Activated naive CD4-positive, alpha-beta T cell treated with anti-CD3 and anti-CD28 coated beads, Interleukin-2, amount 50 U/mL, for 72 hours (primary cell): ENCODE data around the gene RBPJL. TPM values are rescaled to one million over a fixed set of nuclear protein-coding genes. Genes with fewer than 3 reads are reported as not detected.

Source experiments
- ATAC-seq, 2 donors: fragments of 150-1000 bp; cut with Tn5 transposase; 2 replicates each; pipeline ENCODE4 v1.10.0; 2021; ENCODE audit warnings: mild to moderate bottlenecking in 2 of 2, moderate library complexity in 2 of 2
- DNase-seq, 2 donors: peaks; one replicate each; pipeline ENCODE4 v3.0.0; 2021 to 2022; ENCODE audit warnings: low spot score in 2 of 2
- H3K27ac Mint-ChIP-seq, 2 donors: one replicate each; pipeline ENCODE4 v1.8.0; 2022; ENCODE audit warnings: mild to moderate bottlenecking in 2 of 2, mixed read lengths in 2 of 2
- H3K36me3 Mint-ChIP-seq, 2 donors: one replicate each; pipeline ENCODE4 v1.8.0; 2022; ENCODE audit warnings: mixed read lengths in 2 of 2
- H3K9me3 Mint-ChIP-seq, 2 donors: one replicate each; pipeline ENCODE4 v1.8.0; 2022; ENCODE audit warnings: mixed read lengths in 2 of 2
- total RNA-seq, 2 donors: library from RNA; stranded (reverse); gene quantifications; one replicate each; pipeline ENCODE4 v1.2.3, GENCODE V29; 2022

Gene RBPJL
- total RNA-seq, 2 donors from 2014 or later, result not detected

GRCh38 chr20:45308117-45308778 is 1.6 kb downstream of the RBPJL start, which contains the start of gene MATN4:
MATN4 (minus strand) TSS chr20:45308299; CDS start chr20:45305582, 2,717 bp downstream.
- DNase-seq, result no peak
- no peak for ATAC-seq
- H3K9me3 Mint-ChIP-seq, result no peaks in the 10 kb centered on the region
- H3K27ac Mint-ChIP-seq, result no peak within 1 kb of the TSS
- H3K36me3 Mint-ChIP-seq, result peaks cover 4 to 8% of the 10 kb centered on the region in 2 donors

GRCh38 chr20:45309075-45309474 is 2.4 kb downstream of the RBPJL start:
- Mint-ChIP-seq H3K36me3 (no peaks in the 10 kb centered on the region), H3K27ac (no peak overlapping the region), H3K9me3 (no peaks in the 10 kb centered on the region)
- no peak for ATAC-seq
- no peak for DNase-seq

GRCh38 chr20:45311589-45312211 is 5.1 kb downstream of the RBPJL start:
- Mint-ChIP-seq H3K36me3 (no peaks in the 10 kb centered on the region), H3K27ac (no peak overlapping the region), H3K9me3 (no peaks in the 10 kb centered on the region)
- DNase-seq (peak; percentile 61 to 79), ATAC-seq (peak; percentile 67 to 82)

- ATAC-seq, result no peak
- Mint-ChIP-seq H3K27ac (no peak overlapping the region), H3K9me3 (no peaks in the 10 kb centered on the region), H3K36me3 (no peaks in the 10 kb centered on the region)
- no peak for DNase-seq
Observed at GRCh38 chr20:45312241-45312640, 5.6 kb downstream of the RBPJL start.

- no peaks in the 10 kb centered on the region for H3K36me3 Mint-ChIP-seq
- ATAC-seq, result no peak
- no peaks in the 10 kb centered on the region for H3K9me3 Mint-ChIP-seq
- H3K27ac Mint-ChIP-seq, result no peak overlapping the region
- DNase-seq, result no peak
Observed at GRCh38 chr20:45313065-45313695, 6.5 kb downstream of the RBPJL start.

GRCh38 chr20:45313943-45314342 is 7.3 kb downstream of the RBPJL start:
- H3K36me3 Mint-ChIP-seq, result no peaks in the 10 kb centered on the region
- H3K27ac Mint-ChIP-seq, result no peak overlapping the region
- no peaks in the 10 kb centered on the region for H3K9me3 Mint-ChIP-seq
- DNase-seq (no peak), ATAC-seq (no peak)

- ATAC-seq (no peak), DNase-seq (no peak)
- no peak overlapping the region for H3K27ac Mint-ChIP-seq
Observed at GRCh38 chr20:45315672-45316071, 9.0 kb downstream of the RBPJL start.

GRCh38 chr20:45316150-45317080 is 9.8 kb downstream of the RBPJL start:
- Mint-ChIP-seq H3K36me3 (no peaks in the 10 kb centered on the region), H3K27ac (no peak overlapping the region), H3K9me3 (no peaks in the 10 kb centered on the region)
- DNase-seq (no peak), ATAC-seq (no peak)

More at GRCh38 chr20:45315672-45316071, 9.0 kb downstream of the RBPJL start:
- H3K9me3 Mint-ChIP-seq, result no peaks in the 10 kb centered on the region
- no peaks in the 10 kb centered on the region for H3K36me3 Mint-ChIP-seq

- ATAC-seq (no peak), DNase-seq (no peak)
- Mint-ChIP-seq H3K27ac (no peak overlapping the region), H3K9me3 (no peaks in the 10 kb centered on the region), H3K36me3 (no peaks in the 10 kb centered on the region)
Observed at GRCh38 chr20:45317826-45318225, 11.2 kb downstream of the RBPJL start.

GRCh38 chr20:45318386-45318939 is 11.8 kb downstream of the RBPJL start:
- Mint-ChIP-seq H3K9me3 (no peaks in the 10 kb centered on the region), H3K27ac (peak overlapping the region in 1 of 2 donors; percentile 90), H3K36me3 (no peaks in the 10 kb centered on the region)
- DNase-seq, result no peak
- ATAC-seq, result peak; percentile 11 to 32

- ATAC-seq (peak in 1 of 2 donors; percentile 40), DNase-seq (no peak)
- H3K9me3 Mint-ChIP-seq, result no peaks in the 10 kb centered on the region
- H3K36me3 Mint-ChIP-seq, result no peaks in the 10 kb centered on the region
- H3K27ac Mint-ChIP-seq, result peak overlapping the region; percentile 53 to 97
Observed at GRCh38 chr20:45318948-45319347, 12.3 kb downstream of the RBPJL start.

GRCh38 chr20:45320948-45321595 is 14.4 kb downstream of the RBPJL start:
- no peaks in the 10 kb centered on the region for H3K36me3 Mint-ChIP-seq
- no peak for DNase-seq
- ATAC-seq, result peak; percentile 46 to 89

GRCh38 chr20:45322952-45323383 is 16.3 kb downstream of the RBPJL start:
- Mint-ChIP-seq H3K36me3 (no peaks in the 10 kb centered on the region), H3K9me3 (no peaks in the 10 kb centered on the region), H3K27ac (no peak overlapping the region)
- DNase-seq (no peak), ATAC-seq (no peak)

More at GRCh38 chr20:45320948-45321595, 14.4 kb downstream of the RBPJL start:
- Mint-ChIP-seq H3K27ac (peak overlapping the region in 1 of 2 donors; percentile 43), H3K9me3 (no peaks in the 10 kb centered on the region)

- no peak for DNase-seq
- Mint-ChIP-seq H3K36me3 (no peaks in the 10 kb centered on the region), H3K9me3 (no peaks in the 10 kb centered on the region), H3K27ac (no peak overlapping the region)
- no peak for ATAC-seq
Observed at GRCh38 chr20:45323731-45324130, 17.1 kb downstream of the RBPJL start.

GRCh38 chr20:45325371-45325770 is 18.7 kb downstream of the RBPJL start:
- ATAC-seq (no peak), DNase-seq (no peak)
- H3K36me3 Mint-ChIP-seq, result peaks cover 0 to 5% of the 10 kb centered on the region in 2 donors
- no peaks in the 10 kb centered on the region for H3K9me3 Mint-ChIP-seq
- no peak overlapping the region for H3K27ac Mint-ChIP-seq

- ATAC-seq, result no peak
- Mint-ChIP-seq H3K27ac (no peak overlapping the region), H3K36me3 (peaks cover 0 to 5% of the 10 kb centered on the region in 2 donors), H3K9me3 (no peaks in the 10 kb centered on the region)
- no peak for DNase-seq
Observed at GRCh38 chr20:45328451-45328850, 21.8 kb downstream of the RBPJL start.
